HG02885 (cell line): Measurements from ENCODE around the gene SLC66A2.
"Not testable (repeated sequence)": the region's sequence is repeated elsewhere in the genome, so short reads cannot be mapped to it uniquely, and the experiment has no call there.

Experiments
- ATAC-seq: cut with Tn5 transposase; IDR thresholded peaks from one replicate; pipeline ENCODE4 v1.9.1; 2021; ENCODE audit warnings: mild to moderate bottlenecking; ENCODE audit not compliant: unreplicated experiment, poor library complexity

SLC66A2 gene

DNA sequence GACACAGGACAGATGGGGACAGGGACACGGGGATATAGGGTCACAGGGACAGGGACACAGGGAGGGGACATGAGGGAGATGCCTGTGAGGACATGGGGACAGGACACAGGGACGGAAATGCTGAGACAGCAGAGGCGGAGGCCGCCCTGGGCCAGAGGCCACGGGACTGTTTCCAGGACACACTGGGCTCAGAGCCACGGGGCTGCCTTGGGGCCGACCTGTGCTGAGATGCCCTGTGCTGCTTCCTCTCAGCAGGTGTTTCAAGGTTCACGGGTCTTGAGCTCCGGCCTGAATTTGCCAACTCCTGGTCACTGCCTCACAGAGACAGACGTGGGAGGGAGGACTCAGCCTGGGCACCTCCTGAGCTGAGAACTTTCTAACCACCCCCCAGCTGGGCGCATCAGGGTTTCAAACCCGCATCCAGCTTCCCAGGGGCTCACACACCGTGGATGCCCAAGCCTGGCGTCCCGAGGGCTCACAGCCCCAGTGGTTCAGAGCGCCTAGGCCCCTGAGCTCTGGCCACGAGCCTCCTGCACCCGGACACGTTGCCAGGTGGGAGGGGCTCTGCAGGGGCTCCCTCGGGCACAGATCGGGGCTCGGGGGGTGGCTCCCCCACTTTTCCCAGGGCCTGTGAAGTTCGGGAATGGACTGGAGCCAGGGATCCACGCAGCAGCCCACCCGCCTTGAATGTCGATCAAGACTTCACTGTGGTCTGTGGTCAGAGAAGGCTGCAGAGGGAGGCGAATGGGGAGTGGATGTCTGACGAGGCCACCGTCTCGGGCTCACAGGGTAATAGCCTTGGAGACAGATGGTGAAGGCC, 64.1 kb downstream of the SLC66A2 start:
- ATAC-seq, result no peak

DNA sequence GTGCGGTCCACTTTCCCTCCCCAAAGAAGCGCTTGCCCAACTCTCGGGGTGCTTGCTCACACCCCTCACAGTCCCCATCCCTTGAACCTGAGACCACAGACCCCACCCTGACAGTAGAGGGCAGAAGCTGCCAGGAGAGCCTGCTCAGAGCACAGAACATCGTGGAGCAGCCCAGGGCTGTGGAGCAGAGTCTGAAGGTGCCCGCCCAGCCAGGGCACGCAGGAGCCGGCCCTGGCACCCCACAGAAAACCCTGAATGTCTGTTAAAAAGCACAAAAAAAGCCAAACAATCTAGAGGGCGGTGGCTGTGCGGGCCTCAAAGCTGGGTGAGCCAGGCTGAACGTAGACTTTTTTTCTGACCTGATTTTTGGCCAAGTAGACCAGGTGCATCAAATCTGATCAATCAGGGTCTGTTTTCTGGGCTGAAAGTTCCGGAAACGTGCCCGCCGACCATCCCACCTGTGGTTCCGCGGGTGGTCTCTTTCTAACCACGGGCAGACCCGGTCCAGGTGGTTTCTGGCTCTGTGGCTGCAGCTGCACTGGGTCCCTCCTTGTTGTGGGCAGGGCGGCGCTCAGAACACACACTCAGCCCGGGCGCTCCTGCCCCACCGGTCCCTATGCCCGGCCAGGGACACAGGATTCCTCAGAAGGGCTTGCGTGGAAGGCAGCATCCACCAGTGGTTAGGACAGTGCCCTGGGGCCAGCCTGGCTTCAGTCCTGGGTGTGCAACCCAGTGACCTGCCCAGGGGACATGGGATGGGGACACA, 66.3 kb downstream of the SLC66A2 start:
- no peak for ATAC-seq

DNA sequence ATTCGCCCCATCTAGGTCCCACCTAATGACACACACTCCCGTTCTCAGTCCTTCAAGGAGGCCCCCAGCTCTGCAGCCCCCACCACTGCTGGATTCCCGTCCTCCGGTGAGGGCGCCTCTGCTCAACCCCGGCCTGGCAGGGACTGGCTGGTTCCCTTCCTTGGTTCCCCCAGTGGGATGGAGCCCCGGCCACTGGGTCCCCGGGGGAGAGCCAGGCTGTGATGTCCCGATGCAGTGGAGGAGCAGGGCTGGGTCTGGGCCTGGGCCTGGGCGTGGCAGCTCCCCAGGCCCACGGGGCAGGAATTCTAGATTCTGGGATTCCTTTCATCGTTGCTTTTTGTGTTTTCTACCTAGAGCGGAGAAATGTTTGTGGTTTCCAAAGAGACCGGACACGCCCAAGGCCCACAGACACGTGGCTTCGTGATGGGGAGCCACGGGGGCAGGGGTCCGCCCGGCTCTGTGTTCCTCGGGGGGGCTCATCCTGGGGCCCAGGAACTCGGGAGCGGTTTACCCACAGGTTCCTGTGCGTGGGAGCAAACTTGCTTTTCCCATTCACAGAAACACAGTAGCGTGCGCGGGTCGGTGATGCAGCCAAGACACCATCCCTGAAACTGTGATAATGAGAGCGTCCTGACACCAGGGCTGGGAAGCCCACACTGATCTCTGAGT, 67.0 kb downstream of the SLC66A2 start:
- no peak for ATAC-seq

DNA sequence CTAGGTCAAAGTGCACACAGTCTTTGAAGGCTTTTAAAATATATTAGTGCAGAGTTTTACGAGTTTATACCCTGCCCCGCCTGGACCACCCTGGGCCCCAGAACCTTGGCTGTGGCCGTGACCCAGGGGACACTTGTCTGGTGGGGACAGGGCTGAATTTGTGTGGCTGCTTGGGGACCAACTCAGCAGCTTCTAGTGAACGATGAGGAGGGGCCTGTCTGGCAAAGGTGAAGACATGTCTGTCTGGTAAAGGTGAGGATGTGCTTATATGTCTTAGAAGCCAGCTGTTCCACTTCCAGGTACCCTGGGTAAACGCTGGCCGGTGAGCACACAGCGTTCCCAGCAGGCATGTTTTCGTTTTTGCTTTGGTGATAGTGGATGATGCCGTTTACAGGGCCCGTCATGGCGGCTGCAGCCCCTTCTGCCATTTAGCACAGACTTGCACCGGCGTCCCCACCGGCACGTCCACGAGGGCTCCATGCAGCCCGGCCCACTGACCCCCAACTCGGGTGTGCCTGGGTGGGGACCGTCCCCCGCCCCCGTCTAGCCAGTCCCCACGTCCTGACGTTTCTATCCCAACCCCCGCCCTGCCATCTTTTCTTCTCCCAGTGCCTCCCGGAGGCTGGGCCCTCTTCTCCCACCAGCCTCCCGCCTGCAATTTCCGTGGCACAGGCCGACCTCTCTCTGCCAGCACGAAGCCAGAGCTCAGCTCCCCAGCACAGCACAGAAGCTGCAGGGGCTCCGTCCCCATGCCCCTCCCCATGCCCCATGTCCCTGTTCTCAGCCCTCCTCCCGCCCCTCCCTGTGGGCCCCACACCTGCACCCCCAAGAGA, 67.8 kb downstream of the SLC66A2 start:
- ATAC-seq, result no peak

DNA sequence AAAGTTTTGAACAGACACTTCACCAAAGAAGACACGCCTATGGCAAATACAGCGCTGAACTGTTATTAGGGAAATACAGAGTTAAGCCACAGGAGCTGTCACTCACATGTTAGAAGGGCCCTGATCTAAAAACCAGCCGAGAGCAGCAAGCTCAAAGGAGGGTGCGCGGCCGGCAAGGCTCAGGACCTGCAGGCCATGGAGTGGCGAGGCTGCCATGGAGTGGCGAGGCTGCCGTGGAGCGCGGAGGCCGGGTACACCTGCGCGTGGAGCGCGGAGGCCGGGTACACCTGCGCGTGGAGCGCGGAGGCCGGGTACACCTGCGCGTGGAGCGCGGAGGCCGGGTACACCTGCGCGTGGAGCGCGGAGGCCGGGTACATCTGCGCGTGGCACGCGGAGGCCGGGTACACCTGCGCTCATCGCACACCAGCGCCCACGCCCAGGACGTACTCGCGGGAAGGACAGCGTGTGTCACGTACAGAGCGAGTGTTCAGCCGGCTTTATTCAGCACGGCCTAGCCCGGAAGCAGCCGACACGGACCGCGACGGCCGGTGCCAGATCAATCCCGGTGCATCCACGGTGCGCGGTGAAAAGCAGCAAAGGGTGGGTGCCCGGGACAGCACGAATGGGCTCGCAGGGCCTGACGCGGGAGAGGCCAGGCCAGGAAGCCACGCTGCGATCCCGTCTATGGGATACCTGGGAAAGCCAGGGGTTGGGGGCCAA, 68.8 kb downstream of the SLC66A2 start:
- ATAC-seq, result no peak

DNA sequence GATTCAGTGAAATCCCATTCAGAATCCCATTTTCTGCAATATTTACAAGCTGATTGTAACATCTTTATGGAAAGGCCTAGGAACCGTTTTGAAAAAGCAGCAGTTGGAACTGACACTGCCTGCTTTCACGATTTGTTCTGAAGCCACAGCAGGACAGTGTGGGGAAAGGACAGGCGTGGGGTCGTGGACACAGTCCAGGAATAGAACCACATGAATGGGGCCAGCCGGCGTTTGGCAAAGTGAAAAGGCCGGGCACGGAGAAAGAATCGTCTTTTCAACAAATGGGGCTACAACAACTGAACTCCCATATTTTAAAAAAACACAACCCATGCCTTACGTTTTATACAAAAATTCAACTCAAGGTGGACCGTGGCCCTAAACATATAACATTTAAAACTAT, 69.8 kb downstream of the SLC66A2 start:
- no peak for ATAC-seq

DNA sequence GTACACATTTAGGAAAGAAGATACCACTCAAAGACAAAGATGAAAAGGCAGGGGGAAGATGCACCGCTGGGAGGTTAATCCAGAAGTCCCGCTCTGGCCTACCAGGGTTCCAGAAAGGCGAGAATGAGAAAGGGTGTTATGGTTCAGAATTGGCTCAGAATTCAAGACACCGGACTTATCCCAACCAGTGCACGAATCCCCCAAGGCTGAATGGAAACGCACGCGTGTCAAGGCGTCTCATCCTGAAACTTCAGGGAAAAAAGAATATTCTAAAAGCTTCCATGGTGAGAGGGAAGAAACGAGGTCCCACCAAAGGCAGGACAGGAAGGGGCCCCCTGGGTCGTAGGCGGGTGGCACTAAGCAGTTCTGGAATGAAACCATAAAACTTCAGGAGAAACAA, 71.9 kb downstream of the SLC66A2 start:
- ATAC-seq, result no peak

DNA sequence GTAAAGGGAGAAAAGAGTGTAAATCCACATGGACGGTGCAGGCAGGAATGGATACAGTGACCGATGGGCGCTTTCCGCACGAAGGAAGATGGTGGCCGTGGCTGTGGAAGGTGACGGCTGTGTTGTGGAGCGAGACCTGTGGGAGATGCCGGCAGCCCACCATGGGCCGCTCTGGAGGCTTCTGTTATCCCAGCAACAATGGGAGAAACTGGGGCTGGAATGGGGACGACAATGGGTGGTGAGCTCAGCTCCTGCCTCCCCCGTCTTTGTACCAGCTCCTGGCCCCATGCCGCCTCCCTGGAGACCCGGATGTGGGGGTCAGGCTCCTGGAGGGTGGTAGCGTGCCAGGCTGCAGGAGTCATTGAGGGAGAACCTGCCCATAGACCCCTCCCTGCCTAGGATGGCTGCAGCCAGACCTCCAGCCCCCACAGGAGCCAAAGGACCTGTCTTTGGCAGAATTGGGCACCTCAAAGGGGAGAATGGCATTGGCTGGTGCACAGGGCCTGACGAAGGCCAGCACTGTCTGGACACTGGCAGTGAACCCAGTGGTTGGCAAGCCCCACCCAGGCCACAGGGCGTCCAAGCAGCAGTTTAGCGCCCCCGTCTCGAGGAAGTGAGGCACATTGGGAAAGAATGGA, 72.6 kb downstream of the SLC66A2 start:
- ATAC-seq, result no peak

DNA sequence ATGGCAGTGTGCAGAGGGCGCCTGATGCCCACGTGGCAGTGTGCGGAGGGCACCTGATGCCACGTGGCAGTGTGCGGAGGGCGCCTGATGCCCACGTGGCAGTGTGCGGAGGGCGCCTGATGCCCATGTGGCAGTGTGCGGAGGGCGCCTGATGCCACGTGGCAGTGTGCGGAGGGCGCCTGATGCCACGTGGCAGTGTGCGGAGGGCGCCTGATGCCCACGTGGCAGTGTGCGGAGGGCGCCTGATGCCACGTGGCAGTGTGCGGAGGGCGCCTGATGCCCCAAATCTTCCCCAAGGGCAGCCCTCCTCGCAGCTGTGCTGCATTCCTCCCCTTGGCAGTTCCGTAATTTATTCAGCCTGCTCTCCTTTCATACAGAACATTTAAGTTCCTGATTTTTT, 73.2 kb downstream of the SLC66A2 start:
- not testable (repeated sequence) for ATAC-seq

DNA sequence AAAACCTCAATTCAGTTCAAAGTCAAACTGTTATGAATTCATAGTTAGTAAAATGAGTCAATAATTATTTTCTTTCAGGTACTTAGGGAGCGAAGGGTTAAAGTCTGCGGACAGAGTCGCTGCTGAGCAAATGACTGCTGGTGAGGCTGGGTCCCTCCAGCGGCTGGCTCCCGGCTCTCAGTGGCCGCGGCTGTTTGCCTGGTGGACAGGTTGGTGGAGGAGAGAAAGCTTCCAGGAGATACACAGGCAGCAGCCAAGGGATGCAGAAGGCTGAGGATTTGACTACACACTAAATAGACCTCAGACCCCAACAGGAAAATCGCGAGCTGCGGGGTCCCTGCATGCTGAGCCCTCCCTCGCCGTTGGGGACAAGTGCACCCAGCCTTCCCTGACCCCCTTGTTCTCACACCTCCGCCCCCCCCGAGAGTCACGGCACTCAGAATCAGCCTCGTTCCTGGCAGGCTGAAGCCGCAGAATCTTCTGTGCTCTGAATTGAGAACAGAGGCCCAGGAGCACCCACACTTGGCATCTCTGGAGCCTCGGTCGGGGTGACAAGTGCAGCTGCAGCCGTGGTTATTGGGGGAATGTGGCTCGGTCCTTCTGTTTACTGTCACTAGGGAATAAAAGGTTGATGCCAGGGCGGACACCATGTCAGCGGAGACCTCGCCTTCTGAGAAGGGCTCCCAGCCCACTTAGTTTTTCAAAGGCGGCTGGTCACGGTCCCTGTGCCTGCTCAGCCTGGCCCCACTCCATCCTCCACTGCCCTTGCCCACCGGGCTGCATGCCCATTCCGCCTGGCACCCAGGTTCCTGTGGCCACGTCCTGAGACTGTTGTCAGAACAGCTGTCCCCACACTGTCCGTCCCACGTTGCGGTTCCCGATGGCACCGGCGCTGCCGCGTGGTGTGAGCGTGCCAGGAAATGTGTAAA, 74.0 kb downstream of the SLC66A2 start:
- no peak for ATAC-seq

DNA sequence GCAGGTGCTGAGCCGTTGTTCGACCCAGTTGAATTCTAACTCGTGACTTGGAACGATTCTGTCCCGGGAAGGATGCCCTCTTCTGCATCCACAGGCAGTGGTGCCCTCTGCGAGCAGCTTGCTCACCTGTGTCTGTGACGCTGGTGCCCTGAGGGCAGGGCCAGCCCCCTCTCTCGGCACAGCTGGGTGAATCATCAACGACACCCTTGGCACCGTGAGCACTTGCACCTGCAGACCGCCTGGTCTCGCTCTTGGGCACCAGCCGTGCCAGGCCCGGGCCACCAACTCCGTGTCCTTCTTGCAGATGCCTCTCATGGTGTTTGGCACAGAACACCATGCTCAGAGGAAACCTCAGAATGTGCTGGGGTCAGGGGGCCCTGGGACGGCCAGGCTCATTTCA, 75.0 kb downstream of the SLC66A2 start:
- no peak for ATAC-seq

DNA sequence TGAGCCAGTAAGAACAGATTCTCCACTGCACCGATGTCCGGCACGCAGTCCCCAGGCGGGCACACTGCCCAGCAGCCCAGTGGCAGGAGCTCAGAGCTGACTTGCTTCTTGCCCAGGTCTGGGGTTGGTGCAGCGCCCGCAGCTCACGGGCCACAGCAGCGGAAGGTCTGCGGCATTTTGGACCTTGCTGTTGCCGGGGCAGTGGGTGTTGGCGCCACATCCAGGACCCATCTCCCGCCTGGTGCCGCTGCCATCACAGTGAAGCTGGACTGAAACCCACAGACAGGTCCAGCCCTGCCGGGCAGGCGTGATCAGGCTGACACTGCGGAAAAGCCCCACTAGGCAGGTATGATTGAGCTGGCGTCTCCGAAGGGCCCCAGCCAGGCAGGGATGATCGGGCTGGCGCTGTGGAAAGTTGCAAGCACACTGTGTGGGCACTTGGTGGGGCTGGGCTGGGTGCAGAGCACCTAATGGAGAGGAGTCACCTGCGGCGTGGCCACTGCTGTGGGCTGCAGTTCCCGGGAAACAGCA, 75.5 kb downstream of the SLC66A2 start:
- no peak for ATAC-seq

DNA sequence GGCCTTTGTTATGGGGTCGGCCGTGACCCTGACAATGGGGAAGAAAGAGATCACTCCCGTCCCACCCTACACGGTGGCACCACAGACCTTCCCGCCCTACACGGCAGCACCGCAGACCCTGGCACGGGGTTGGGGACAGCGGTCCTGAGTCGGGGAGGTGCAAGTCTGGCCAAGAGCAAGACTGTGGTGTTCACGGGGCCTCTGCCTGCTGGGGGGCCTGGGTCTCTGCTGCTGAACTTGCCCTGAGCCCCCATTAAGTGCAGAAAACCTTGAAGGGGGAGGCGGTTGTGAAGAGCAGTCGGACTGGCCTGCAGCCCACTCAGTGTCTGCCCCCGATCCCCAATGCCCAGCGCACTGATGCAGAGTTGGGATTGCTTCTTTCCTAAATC, 75.9 kb downstream of the SLC66A2 start:
- ATAC-seq, result no peak

DNA sequence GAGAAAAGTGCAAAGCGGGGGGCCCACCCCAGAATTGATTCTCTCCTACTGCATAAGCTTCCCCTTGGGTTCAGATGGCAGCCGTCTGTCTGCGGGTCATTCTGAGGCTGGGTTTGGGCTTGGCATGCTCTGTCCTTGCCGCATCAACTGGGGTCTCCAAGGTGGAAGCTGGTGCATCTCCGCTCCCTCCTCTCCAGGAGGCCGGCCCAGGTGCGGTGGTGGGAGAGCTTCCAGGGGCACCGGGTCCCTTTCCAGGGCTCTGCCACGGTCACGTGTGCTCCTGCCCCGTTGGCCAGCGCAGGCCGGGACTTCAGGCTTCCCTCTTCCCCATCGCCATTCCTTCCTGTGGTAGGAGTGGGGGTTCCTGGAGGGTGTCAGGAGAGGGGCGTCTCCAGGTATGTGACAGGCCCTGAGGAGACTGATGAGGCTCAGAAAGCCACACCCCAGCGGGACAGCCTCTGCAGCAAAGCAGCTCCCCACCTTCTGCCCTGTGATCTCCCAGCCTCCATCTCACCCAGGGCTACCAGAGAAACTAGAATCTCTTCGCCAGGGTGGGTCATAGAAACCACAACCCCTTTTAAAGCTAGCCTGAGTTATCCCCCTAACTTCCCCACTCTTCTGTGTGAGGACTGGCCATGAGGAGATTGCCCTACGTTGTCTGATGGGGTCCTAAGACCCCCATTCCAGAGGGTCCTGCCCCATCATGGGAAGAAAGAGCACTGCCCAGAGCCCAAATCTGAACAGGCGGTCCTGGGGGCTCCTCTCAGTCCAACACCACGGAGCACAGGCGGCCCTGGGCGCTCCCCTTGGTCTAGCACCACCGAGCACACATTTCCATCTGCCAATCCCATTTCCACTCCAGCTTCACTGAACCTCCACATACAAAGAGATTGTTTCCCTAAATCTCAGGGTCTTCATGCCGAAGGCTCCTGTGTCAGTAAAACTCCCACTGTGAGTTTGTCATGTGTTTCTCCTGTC, 76.6 kb downstream of the SLC66A2 start:
- no peak for ATAC-seq

DNA sequence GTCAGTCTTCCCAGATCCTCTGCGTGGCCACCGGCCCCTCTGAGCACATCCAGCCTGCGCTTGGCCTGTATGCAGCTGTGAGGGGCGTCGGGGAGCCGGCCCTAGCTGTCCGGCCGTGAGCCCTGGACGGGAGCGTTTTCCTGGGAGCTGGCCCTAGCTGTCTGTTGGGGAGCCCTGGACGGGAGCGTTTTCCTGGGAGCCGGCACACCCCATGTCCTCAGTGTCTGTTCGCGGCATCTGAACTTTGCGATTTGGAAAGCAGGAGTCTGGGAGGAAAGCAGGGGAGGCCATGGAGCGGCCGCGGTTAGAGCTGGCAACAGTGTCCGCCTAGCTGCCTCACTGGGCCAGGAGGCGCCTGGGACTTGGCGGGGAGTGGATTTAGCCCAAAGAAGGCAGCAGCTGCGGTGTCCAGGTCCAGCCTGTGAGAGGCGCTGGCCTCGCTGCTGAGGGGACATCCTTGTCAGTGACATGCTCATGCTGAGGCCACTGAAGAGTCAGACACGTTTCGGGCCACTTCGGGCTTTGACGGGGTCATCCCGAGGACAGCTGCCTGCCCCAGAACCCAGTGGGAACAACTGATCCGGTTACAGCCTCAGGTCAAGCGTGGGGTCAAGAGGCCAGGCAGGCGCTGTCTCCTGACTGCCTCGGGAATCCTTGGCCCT, 77.9 kb downstream of the SLC66A2 start:
- ATAC-seq, result no peak
